Heart left ventricle (tissue), 13 donors: ENCODE data around the gene SPEM2.

ENCODE experiments used
- POLR2A ChIP-seq, 2 donors: fragments of 450-650 bp; IDR thresholded peaks; one replicate each; pipeline ENCODE4 v1.6.1; 2017; ENCODE audit warnings: antibody characterized with exemption in 2 of 2, mild to moderate bottlenecking in 2 of 2, moderate library complexity in 2 of 2
- TF ChIP-seq, protein P1 (sequence below), 12 donors: fragments of 200-600 bp; sonication (generic) in 4 of 12; IDR thresholded peaks; one replicate each; pipeline versions ENCODE4 v1.5.0 to v1.8.0; 2018 to 2022; ENCODE audit warnings: antibody characterized with exemption in 12 of 12, mild to moderate bottlenecking in 5 of 12
- donor health status: ischemic (EF 13 %, LVEDD 7.1; RV severe dilation, severe dysfunction).
- donor health status: DM: no; HTN: yes; CAD: no.
- donor health status: DM: no; HTN: no; CAD: no.
- donor health status: ischemic (EF 25% LVEDD 6.9; RV normal size, moderate dysfunction).
- donor health status: ischemic (EF 25% LVEDD 5.7; RV mildly dilated, moderate dysfunction).
- donor health status: ischemic (EF 35%, LVEDD 5.7; RV mildly dilated, moderate dysfunction).
- donor health status: nonischemic (EF 11% LVEDD 7.7; RV severe dilation, severe dysfunction).
- donor health status: DM: yes; HTN: yes; CAD: no.
- donor health status: PGD.
- donor health status: ischemic (EF 29% LVEDD 5.4; RV normal size, mild dysfunction).
- donor health status: nonischemic (EF 23%, LVEDD 6.1; RV moderate dilation, normal function).

DNA sequence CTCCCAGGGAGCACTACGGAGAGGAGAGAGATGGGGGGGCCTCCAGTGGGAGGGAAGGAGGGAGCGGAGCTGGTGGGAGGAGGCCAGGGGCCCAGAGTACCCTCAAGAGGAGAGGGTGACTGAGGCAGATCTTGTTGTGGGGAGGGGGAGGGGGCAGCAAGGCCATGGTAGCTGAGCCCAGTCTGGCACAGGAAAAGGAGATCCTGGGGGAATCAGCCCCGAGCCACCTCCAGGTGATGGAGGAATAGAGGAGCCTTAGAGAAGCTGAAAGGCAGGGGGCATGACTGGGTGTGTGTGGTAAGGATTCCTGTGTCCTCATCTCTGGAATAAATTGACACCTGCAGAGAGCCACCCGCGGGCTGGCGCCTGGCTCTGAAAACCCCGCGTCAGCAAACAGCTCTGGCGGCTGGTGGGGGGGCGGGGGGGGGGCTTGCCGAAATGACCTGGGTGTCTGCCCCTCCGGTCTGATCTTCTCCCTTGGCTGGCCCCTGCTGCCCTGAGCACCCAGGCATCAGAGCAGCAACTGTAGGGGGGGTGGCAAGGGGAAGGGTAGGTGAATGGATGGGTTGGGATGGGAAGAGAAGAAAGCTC, 19.1 kb upstream of the SPEM2 start:
- TF ChIP-seq, protein P1, sequence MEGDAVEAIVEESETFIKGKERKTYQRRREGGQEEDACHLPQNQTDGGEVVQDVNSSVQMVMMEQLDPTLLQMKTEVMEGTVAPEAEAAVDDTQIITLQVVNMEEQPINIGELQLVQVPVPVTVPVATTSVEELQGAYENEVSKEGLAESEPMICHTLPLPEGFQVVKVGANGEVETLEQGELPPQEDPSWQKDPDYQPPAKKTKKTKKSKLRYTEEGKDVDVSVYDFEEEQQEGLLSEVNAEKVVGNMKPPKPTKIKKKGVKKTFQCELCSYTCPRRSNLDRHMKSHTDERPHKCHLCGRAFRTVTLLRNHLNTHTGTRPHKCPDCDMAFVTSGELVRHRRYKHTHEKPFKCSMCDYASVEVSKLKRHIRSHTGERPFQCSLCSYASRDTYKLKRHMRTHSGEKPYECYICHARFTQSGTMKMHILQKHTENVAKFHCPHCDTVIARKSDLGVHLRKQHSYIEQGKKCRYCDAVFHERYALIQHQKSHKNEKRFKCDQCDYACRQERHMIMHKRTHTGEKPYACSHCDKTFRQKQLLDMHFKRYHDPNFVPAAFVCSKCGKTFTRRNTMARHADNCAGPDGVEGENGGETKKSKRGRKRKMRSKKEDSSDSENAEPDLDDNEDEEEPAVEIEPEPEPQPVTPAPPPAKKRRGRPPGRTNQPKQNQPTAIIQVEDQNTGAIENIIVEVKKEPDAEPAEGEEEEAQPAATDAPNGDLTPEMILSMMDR (IDR thresholded peaks at IDR 0.05): no peak
- no peak for TF ChIP-seq POLR2A (IDR thresholded peaks at IDR 0.05)
